Endometrium (tissue), 2 donors: ENCODE results near the gene STK39.

Experiments used
- FAIRE-seq: peaks from 2 replicates; lab custom pipeline; 2012; peaks lifted over from hg19 to GRCh38; lab: Jason Lieb, UNC
- donor health status: control.
- donor health status: control.

STK39 gene

GRCh38 chr2:167945660-167946368 lies 301.6 kb downstream of the STK39 start:
- FAIRE-seq = no peak

GRCh38 chr2:167944825-167945659 lies 302.4 kb downstream of the STK39 start:
- no peak for FAIRE-seq

GRCh38 chr2:167943897-167944296 lies 303.5 kb downstream of the STK39 start:
- no peak for FAIRE-seq

- no peak for FAIRE-seq
Observed at GRCh38 chr2:167943368-167943767, 304.0 kb downstream of the STK39 start.

- FAIRE-seq = no peak
Observed at GRCh38 chr2:167942366-167943081, 304.9 kb downstream of the STK39 start.

- no peak for FAIRE-seq
Observed at GRCh38 chr2:167941604-167942003, 305.8 kb downstream of the STK39 start.

- no peak for FAIRE-seq
Observed at GRCh38 chr2:167940734-167941507, 306.5 kb downstream of the STK39 start.

GRCh38 chr2:167940346-167940725 lies 307.1 kb downstream of the STK39 start:
- no peak for FAIRE-seq

GRCh38 chr2:167939514-167940345 lies 307.7 kb downstream of the STK39 start:
- no peak for FAIRE-seq

- FAIRE-seq = no peak
Observed at GRCh38 chr2:167937403-167937802, 310.0 kb downstream of the STK39 start.

- FAIRE-seq = no peak
Observed at GRCh38 chr2:167935803-167936110, 311.6 kb downstream of the STK39 start.

- no peak for FAIRE-seq
Observed at GRCh38 chr2:167933097-167933814, 314.1 kb downstream of the STK39 start.

- no peak for FAIRE-seq
Observed at GRCh38 chr2:167932123-167932693, 315.2 kb downstream of the STK39 start.

GRCh38 chr2:167929484-167929883 lies 317.9 kb downstream of the STK39 start:
- no peak for FAIRE-seq

- no peak for FAIRE-seq
Observed at GRCh38 chr2:167928434-167928833, 319.0 kb downstream of the STK39 start.

GRCh38 chr2:167925758-167926157 lies 321.6 kb downstream of the STK39 start:
- no peak for FAIRE-seq

GRCh38 chr2:167924556-167924955 lies 322.8 kb downstream of the STK39 start:
- no peak for FAIRE-seq

- FAIRE-seq = no peak
Observed at GRCh38 chr2:167916756-167917155, 330.6 kb downstream of the STK39 start.

- no peak for FAIRE-seq
Observed at GRCh38 chr2:167914969-167915368, 332.4 kb downstream of the STK39 start.

GRCh38 chr2:167908786-167909185 lies 338.6 kb downstream of the STK39 start:
- no peak for FAIRE-seq
